Nephron progenitor cell (in vitro differentiated cells): ENCODE results near the gene MISP.

Source experiments
- DNase-seq: peaks from one replicate; pipeline ENCODE4 v3.0.0; 2021
- H3K27ac Mint-ChIP-seq: 2 replicates; pipeline ENCODE4 v1.8.0; 2021; ENCODE audit warnings: mild to moderate bottlenecking, moderate library complexity, mixed read lengths
- H3K27me3 Mint-ChIP-seq: 2 replicates; pipeline ENCODE4 v1.8.0; 2021; ENCODE audit warnings: mild to moderate bottlenecking, low read depth, mixed read lengths; ENCODE audit not compliant: poor library complexity
- H3K36me3 Mint-ChIP-seq: 2 replicates; pipeline ENCODE4 v1.8.0; 2021; ENCODE audit warnings: low read depth, mixed read lengths
- H3K4me1 Mint-ChIP-seq: 2 replicates; pipeline ENCODE4 v1.8.0; 2021; ENCODE audit warnings: mixed read lengths
- H3K4me3 Mint-ChIP-seq: 2 replicates; pipeline ENCODE4 v1.8.0; 2021; ENCODE audit warnings: mild to moderate bottlenecking, moderate library complexity, mixed read lengths
- H3K9me3 Mint-ChIP-seq: 2 replicates; pipeline ENCODE4 v1.8.0; 2021; ENCODE audit warnings: mild to moderate bottlenecking, moderate library complexity, mixed read lengths
- CTCF ChIP-seq: fragments of 200-600 bp; sonication (generic); IDR thresholded peaks from 2 replicates; pipeline ENCODE4 v1.5.0; 2021; ENCODE audit warnings: antibody characterized with exemption

MISP gene

GRCh38 chr19:793806-794205, 42.9 kb downstream of the MISP start:
- Mint-ChIP-seq H3K36me3 (no peaks in the 10 kb centered on the region), H3K4me3 (no peak overlapping the region), H3K27ac (no peak overlapping the region), H3K27me3 (no peaks in the 10 kb centered on the region), H3K4me1 (peaks cover 43% of the 10 kb centered on the region), H3K9me3 (no peaks in the 10 kb centered on the region)
- no peak for TF ChIP-seq CTCF
- DNase-seq = no peak

- TF ChIP-seq CTCF = no peak
- Mint-ChIP-seq H3K36me3 (peaks cover 2% of the 10 kb centered on the region), H3K4me1 (peaks cover 43% of the 10 kb centered on the region), H3K9me3 (no peaks in the 10 kb centered on the region), H3K4me3 (no peak overlapping the region), H3K27me3 (no peaks in the 10 kb centered on the region), H3K27ac (no peak overlapping the region)
- DNase-seq = no peak
Observed at GRCh38 chr19:795073-795611, 44.2 kb downstream of the MISP start.

- H3K4me1 Mint-ChIP-seq = peaks cover 46% of the 10 kb centered on the region
- H3K4me3 Mint-ChIP-seq = no peak overlapping the region
- DNase-seq = no peak
- no peak overlapping the region for H3K27ac Mint-ChIP-seq
- no peaks in the 10 kb centered on the region for H3K27me3 Mint-ChIP-seq
- no peak for TF ChIP-seq CTCF
- H3K9me3 Mint-ChIP-seq = no peaks in the 10 kb centered on the region
- peaks cover 7% of the 10 kb centered on the region for H3K36me3 Mint-ChIP-seq
Observed at GRCh38 chr19:795691-796581, 45.0 kb downstream of the MISP start.

- H3K36me3 Mint-ChIP-seq = peaks cover 7% of the 10 kb centered on the region
- no peaks in the 10 kb centered on the region for H3K27me3 Mint-ChIP-seq
- peaks cover 46% of the 10 kb centered on the region for H3K4me1 Mint-ChIP-seq
- peak within 1 kb of the TSS; percentile 96 for H3K4me3 Mint-ChIP-seq
- H3K9me3 Mint-ChIP-seq = no peaks in the 10 kb centered on the region
- peak; percentile 98 for DNase-seq
- peak within 1 kb of the TSS; percentile 96 for H3K27ac Mint-ChIP-seq
- TF ChIP-seq CTCF = no peak
Observed at GRCh38 chr19:796692-797527, 46.0 kb downstream of the MISP start, which contains the start of gene PTBP1. Gene PTBP1, plus strand, starts transcription at chr19:797452. Its CDS starts 46 bp downstream, at chr19:797498.

GRCh38 chr19:797528-798414, 46.9 kb downstream of the MISP start:
- DNase-seq = peak; percentile 85
- TF ChIP-seq CTCF = no peak
- Mint-ChIP-seq H3K36me3 (peaks cover 11% of the 10 kb centered on the region), H3K27ac (peak overlapping the region; percentile 96), H3K9me3 (no peaks in the 10 kb centered on the region), H3K27me3 (no peaks in the 10 kb centered on the region), H3K4me1 (peaks cover 51% of the 10 kb centered on the region), H3K4me3 (peak overlapping the region; percentile 96)
